SK-N-SH (cell line): ENCODE data around the gene ITCH. TPM values are rescaled to one million over a fixed set of nuclear protein-coding genes. Genes with fewer than 3 reads are reported as not detected.
"Not testable (repeated sequence)": the region's sequence is repeated elsewhere in the genome, so short reads cannot be mapped to it uniquely, and the experiment has no call there.

Experiments
- CTCF ChIA-PET: fragments of 300-600, 350-600 bp; formaldehyde crosslinking; extraction: SDS; loops from one replicate; lab custom pipeline; 2021; lab: Yijun Ruan, JAX
- POLR2A ChIA-PET: fragments of 350-600 bp; sonication (Branson Sonifier 250); formaldehyde crosslinking; extraction: SDS; loops from one replicate; lab custom pipeline; 2020; ENCODE audit warnings: antibody characterized with exemption, inconsistent platforms; lab: Yijun Ruan, JAX
- DNase-seq: peaks from one replicate; pipeline ENCODE4 v3.0.0; 2012
- H2AFZ ChIP-seq: fragments of 200-600 bp; sonication (generic); 2 replicates; pipeline ENCODE4 v1.8.1; 2016; ENCODE audit warnings: antibody characterized with exemption, mild to moderate bottlenecking, low read depth
- H3F3A ChIP-seq: fragments of 200-600 bp; sonication (generic); replicated peaks from 2 replicates; pipeline ENCODE3; 2016; ENCODE audit warnings: antibody characterized with exemption, mild to moderate bottlenecking; ENCODE audit not compliant: insufficient read depth
- H3K27ac ChIP-seq, 2 experiments: fragments of 200-500 bp in 1 of 2; fragments of 200-600 bp in 1 of 2; sonication (Bioruptor generic) in 1 of 2; sonication (generic), shearing (Covaris generic) in 1 of 2; 2 replicates each; pipeline versions ENCODE4 v1.5.1 to v1.6.1; 2014 to 2016; ENCODE audit warnings: low read depth in 2 of 2, inconsistent platforms in 1 of 2, low read length in 1 of 2, mild to moderate bottlenecking in 1 of 2, mixed read lengths in 1 of 2
- H3K27me3 ChIP-seq: fragments of 200-600 bp; sonication (generic), shearing (Covaris generic); 2 replicates; pipeline ENCODE4 v1.6.1; 2016; ENCODE audit warnings: mixed run types; ENCODE audit not compliant: insufficient read depth
- H3K36me3 ChIP-seq, 2 experiments: fragments of 200-500 bp in 1 of 2; fragments of 200-600 bp in 1 of 2; sonication (Bioruptor generic) in 1 of 2; sonication (generic) in 1 of 2; replicated peaks in 1 of 2; 2 replicates each; pipeline versions ENCODE3 to v1.5.1; 2014 to 2016; ENCODE audit warnings: low read length in 1 of 2, mild to moderate bottlenecking in 1 of 2; ENCODE audit not compliant: insufficient read depth in 2 of 2, control insufficient read depth in 1 of 2
- H3K4me1 ChIP-seq, 2 experiments: fragments of 200-500 bp in 1 of 2; fragments of 200-600 bp in 1 of 2; sonication (Bioruptor generic) in 1 of 2; sonication (generic), shearing (Covaris generic) in 1 of 2; 2 replicates each; pipeline versions ENCODE4 v1.5.1 to v1.6.1; 2014 to 2016; ENCODE audit warnings: low read depth in 1 of 2, low read length in 1 of 2, mixed run types in 1 of 2; ENCODE audit not compliant: insufficient read depth in 2 of 2, control insufficient read depth in 1 of 2
- H3K4me2 ChIP-seq: fragments of 200-600 bp; sonication (generic), shearing (Covaris generic); 2 replicates; pipeline ENCODE4 v1.6.1; 2017; ENCODE audit warnings: mixed run types
- H3K4me3 ChIP-seq, 2 experiments: fragments of 200-500 bp in 1 of 2; fragments of 200-600 bp in 1 of 2; sonication (Bioruptor generic) in 1 of 2; sonication (generic), shearing (Covaris generic) in 1 of 2; 2 replicates each; pipeline versions ENCODE4 v1.5.1 to v1.8.1; 2014 to 2016; ENCODE audit warnings: low read depth in 2 of 2, inconsistent platforms in 1 of 2, low read length in 1 of 2, mild to moderate bottlenecking in 1 of 2, mixed read lengths in 1 of 2, moderate library complexity in 1 of 2
- H3K79me2 ChIP-seq: fragments of 200-600 bp; sonication (generic); 2 replicates; pipeline ENCODE4 v1.8.1; 2017; ENCODE audit warnings: mild to moderate bottlenecking; ENCODE audit not compliant: insufficient read depth
- H3K9ac ChIP-seq: fragments of 200-600 bp; sonication (generic); 2 replicates; pipeline ENCODE4 v1.6.1; 2017; ENCODE audit warnings: mixed run types
- H3K9me2 ChIP-seq: fragments of 200-600 bp; sonication (generic); 2 replicates; pipeline ENCODE4 v1.6.1; 2017; ENCODE audit warnings: mixed run types
- H3K9me3 ChIP-seq: fragments of 200-600 bp; sonication (generic); 2 replicates; pipeline ENCODE4 v1.6.1; 2017; ENCODE audit warnings: mixed run types, mild to moderate bottlenecking, moderate library complexity
- H4K20me1 ChIP-seq: fragments of 200-600 bp; sonication (generic); 2 replicates; pipeline ENCODE4 v1.6.1; 2017; ENCODE audit warnings: mild to moderate bottlenecking, mixed run types; ENCODE audit not compliant: insufficient read depth
- EP300 ChIP-seq, 2 experiments: IDR thresholded peaks; 2 replicates each; pipeline versions ENCODE4 v1.4.0 to v1.6.1; 2012; ENCODE audit warnings: borderline replicate concordance in 1 of 2, low read depth in 1 of 2, low read length in 1 of 2
- FOXM1 ChIP-seq: IDR thresholded peaks from 2 replicates; pipeline ENCODE4 v1.4.0; 2012; ENCODE audit warnings: low read depth, mild to moderate bottlenecking
- GATA2 ChIP-seq: sonication (generic); formaldehyde crosslinking; IDR thresholded peaks from 2 replicates; pipeline ENCODE4 v1.5.0; 2020; ENCODE audit warnings: mild to moderate bottlenecking, missing genetic modification reagents
- MAX ChIP-seq: IDR thresholded peaks from 2 replicates; pipeline ENCODE4 v1.4.0; 2012; ENCODE audit warnings: low read depth
- MEF2A ChIP-seq: IDR thresholded peaks from 2 replicates; pipeline ENCODE4 v1.4.0; 2012; ENCODE audit warnings: low read depth, borderline replicate concordance
- NRF1 ChIP-seq: IDR thresholded peaks from 2 replicates; pipeline ENCODE4 v1.6.1; 2012; ENCODE audit warnings: low read depth, mild to moderate bottlenecking, low read length
- PBX3 ChIP-seq: IDR thresholded peaks from 2 replicates; pipeline ENCODE4; 2012
- RCOR1 ChIP-seq: fragments of 150-350 bp; IDR thresholded peaks from 2 replicates; pipeline ENCODE4 v1.6.1; 2017; ENCODE audit warnings: antibody characterized with exemption, low read length
- SIN3A ChIP-seq: IDR thresholded peaks from 2 replicates; pipeline ENCODE4 v1.6.1; 2012; ENCODE audit warnings: low read depth, mild to moderate bottlenecking, low read length, moderate library complexity, borderline replicate concordance
- TAF1 ChIP-seq: IDR thresholded peaks from 2 replicates; pipeline ENCODE4 v1.6.1; 2012; ENCODE audit warnings: low read depth, mild to moderate bottlenecking, low read length, moderate library complexity, borderline replicate concordance
- USF2 ChIP-seq: fragments of 150-350 bp; IDR thresholded peaks from 2 replicates; pipeline ENCODE4 v1.6.1; 2017; ENCODE audit warnings: antibody characterized with exemption, low read length, low read depth, borderline replicate concordance
- WGBS: methylation state at CpG from one replicate; pipeline ENCODE4 v1.1.6; 2017; ENCODE audit warnings: low lambda C conversion rate; 5-methylcytosine and 5-hydroxymethylcytosine counted together
- polyA plus RNA-seq, 3 experiments: library from polyadenylated mRNA; depleted of rRNA; stranded (reverse); fragments of >200 nt; gene quantifications; 2 replicates each; pipeline ENCODE4 v1.2.3, GENCODE V29; 2012

ITCH gene
- polyA plus RNA-seq, 1 of the 3 experiments (the other 2 are of a cell fraction) = 3.8 TPM

GRCh38 chr20:34328928-34329677 is 34.0 kb upstream of the ITCH start:
- no peak overlapping the region for H3K27ac ChIP-seq
- no peak for TF ChIP-seq NRF1
- TF ChIP-seq, all 33 proteins: peak for 0
- H3K79me2 ChIP-seq = no peaks in the 10 kb centered on the region
- no peaks in the 10 kb centered on the region for H3K27me3 ChIP-seq
- WGBS = 86% methylated on average over 9 of the region's 9 CpGs
- no peak overlapping the region for H3K4me3 ChIP-seq
- POLR2A ChIA-PET = no interaction called here
- no peak overlapping the region for H3K4me2 ChIP-seq
- H3K9me2 ChIP-seq = no peaks in the 10 kb centered on the region
- CTCF ChIA-PET = interaction anchor here (1.8 kb wide), 1 partner anchor 16 kb away, joined by 4 read pairs; no protein-coding TSS in a partner anchor
- no peak for DNase-seq
- no peaks in the 10 kb centered on the region for H3K36me3 ChIP-seq
- H3F3A ChIP-seq = no peaks in the 10 kb centered on the region
- no peak overlapping the region for H3K9ac ChIP-seq
- no peak overlapping the region for H2AFZ ChIP-seq
- H3K4me1 ChIP-seq = no peaks in the 10 kb centered on the region
- no peaks in the 10 kb centered on the region for H3K9me3 ChIP-seq
- no peaks in the 10 kb centered on the region for H4K20me1 ChIP-seq

- not testable (repeated sequence) for H3K27me3 ChIP-seq, H3K36me3 ChIP-seq, H3K79me2 ChIP-seq, H3K9me3 ChIP-seq, H3K4me2 ChIP-seq, H4K20me1 ChIP-seq, H3F3A ChIP-seq, H3K9me2 ChIP-seq, H3K4me3 ChIP-seq, DNase-seq, H3K9ac ChIP-seq, H3K27ac ChIP-seq, H3K4me1 ChIP-seq, H2AFZ ChIP-seq
- ChIA-PET POLR2A (interaction anchor here (0.6 kb wide), 1 partner anchor 373 kb away, joined by 3 read pairs; the partner anchor contains the start of gene TP53INP2), CTCF (interaction anchor here (1.9 kb wide), 1 partner anchor 18 kb away, joined by 12 read pairs; no protein-coding TSS in a partner anchor)
- WGBS = 96% methylated on average over 15 of the region's 15 CpGs
These were observed 32.1 kb upstream of the ITCH start for GRCh38 chr20:34330861-34331544.

- H3K27me3 ChIP-seq = no peaks in the 10 kb centered on the region
- no peak overlapping the region for H3K4me2 ChIP-seq
- H3K9me3 ChIP-seq = no peaks in the 10 kb centered on the region
- H3K4me1 ChIP-seq = no peaks in the 10 kb centered on the region
- POLR2A ChIA-PET = no interaction called here
- no peak overlapping the region for H3K27ac ChIP-seq
- H3K79me2 ChIP-seq = no peaks in the 10 kb centered on the region
- CTCF ChIA-PET = interaction anchor here (1.9 kb wide), 1 partner anchor 19 kb away, joined by 12 read pairs; no protein-coding TSS in a partner anchor
- 92% methylated on average over 7 of the region's 7 CpGs for WGBS
- TF ChIP-seq USF2 = no peak
- TF ChIP-seq SIN3A = no peak
- no peak for TF ChIP-seq MAX
- no peak for TF ChIP-seq FOXM1
- TF ChIP-seq RCOR1 = no peak
- TF ChIP-seq GATA2 (CRISPR knock-in tag) = no peak
- no peak for TF ChIP-seq TAF1
- TF ChIP-seq PBX3 = no peak
- no peak for TF ChIP-seq MEF2A
- TF ChIP-seq EP300 (IDR thresholded peaks at IDR 0.05; ENCODE audit: borderline replicate concordance in 1 of 2, low read depth in 1 of 2, low read length in 1 of 2) = no peak
- H3K9me2 ChIP-seq = no peaks in the 10 kb centered on the region
- no peaks in the 10 kb centered on the region for H3F3A ChIP-seq
- H3K4me3 ChIP-seq = no peak overlapping the region
- no peak for DNase-seq
- H3K9ac ChIP-seq = no peak overlapping the region
- no peaks in the 10 kb centered on the region for H3K36me3 ChIP-seq
- H4K20me1 ChIP-seq = no peaks in the 10 kb centered on the region
- H2AFZ ChIP-seq = no peak overlapping the region
These were observed 31.2 kb upstream of the ITCH start for GRCh38 chr20:34331838-34332237.
